ENCODE results near the gene TUBGCP4. TPM values are rescaled to one million over a fixed set of nuclear protein-coding genes. Genes with fewer than 3 reads are reported as not detected.

TUBGCP4 gene
- total RNA-seq, 4 donors from 2014 or later: 10.7 to 23.6 (median 17.6) TPM

DNA sequence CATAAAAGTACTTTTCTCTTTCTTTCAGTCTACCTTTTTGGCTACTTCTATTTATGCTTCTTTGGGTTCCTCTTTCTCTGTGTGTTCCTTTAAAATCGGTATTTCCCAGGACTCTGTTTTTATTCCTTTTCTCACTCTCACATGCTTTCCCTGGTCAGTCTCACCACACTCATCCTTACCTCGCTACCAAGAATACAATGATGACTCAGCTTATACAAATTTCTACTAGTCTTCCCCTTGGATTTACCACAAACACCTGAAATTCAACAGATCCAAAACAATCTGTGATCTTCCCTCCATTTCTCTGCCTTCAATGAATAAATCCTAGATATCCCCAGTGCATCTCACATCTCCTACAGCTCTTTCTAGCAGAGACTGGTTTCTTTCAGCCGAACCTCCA is 52.9 kb downstream of the TUBGCP4 start:
- Histone ChIP-seq H3K27me3 (no peaks in the 10 kb centered on the region), H3K27ac (no peak overlapping the region), H3K4me1 (no peaks in the 10 kb centered on the region), H3K36me3 (peaks cover 39 to 41% of the 10 kb centered on the region in 2 donors), H3K9me3 (no peaks in the 10 kb centered on the region), H3K4me3 (replicated peaks in 1 of 3) (no peak overlapping the region)
- no peak for DNase-seq
- intact Hi-C loops (cut with DNase I): no loop called here
- WGBS, 2 donors: 95% methylated on average over 3 of the region's 3 CpGs
- TF ChIP-seq, protein P1, sequence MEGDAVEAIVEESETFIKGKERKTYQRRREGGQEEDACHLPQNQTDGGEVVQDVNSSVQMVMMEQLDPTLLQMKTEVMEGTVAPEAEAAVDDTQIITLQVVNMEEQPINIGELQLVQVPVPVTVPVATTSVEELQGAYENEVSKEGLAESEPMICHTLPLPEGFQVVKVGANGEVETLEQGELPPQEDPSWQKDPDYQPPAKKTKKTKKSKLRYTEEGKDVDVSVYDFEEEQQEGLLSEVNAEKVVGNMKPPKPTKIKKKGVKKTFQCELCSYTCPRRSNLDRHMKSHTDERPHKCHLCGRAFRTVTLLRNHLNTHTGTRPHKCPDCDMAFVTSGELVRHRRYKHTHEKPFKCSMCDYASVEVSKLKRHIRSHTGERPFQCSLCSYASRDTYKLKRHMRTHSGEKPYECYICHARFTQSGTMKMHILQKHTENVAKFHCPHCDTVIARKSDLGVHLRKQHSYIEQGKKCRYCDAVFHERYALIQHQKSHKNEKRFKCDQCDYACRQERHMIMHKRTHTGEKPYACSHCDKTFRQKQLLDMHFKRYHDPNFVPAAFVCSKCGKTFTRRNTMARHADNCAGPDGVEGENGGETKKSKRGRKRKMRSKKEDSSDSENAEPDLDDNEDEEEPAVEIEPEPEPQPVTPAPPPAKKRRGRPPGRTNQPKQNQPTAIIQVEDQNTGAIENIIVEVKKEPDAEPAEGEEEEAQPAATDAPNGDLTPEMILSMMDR (IDR thresholded peaks at IDR 0.05): no peak
- no peak for TF ChIP-seq POLR2A (IDR thresholded peaks at IDR 0.05)

DNA sequence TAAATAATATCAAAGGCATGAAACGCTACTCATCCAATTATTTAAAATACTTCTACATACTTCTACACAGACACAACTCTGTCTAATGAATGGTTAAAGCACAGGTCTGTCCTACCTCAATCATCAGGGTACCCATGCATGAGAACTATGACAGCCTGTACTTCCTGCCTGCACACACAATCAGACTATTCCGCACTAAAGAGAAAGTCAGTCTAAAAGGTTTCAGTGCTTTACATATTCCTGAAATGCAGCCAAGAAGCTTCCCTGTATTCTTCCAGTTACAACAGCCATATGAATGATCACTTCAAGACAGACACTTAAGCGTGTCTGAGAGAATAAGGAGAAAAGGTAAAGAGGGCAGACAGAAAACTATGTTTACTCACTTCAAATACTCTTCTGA is 58.8 kb downstream of the TUBGCP4 start:
- no peak overlapping the region for H3K4me3 ChIP-seq (replicated peaks in 1 of 3)
- WGBS, 2 donors: 33 to 42% methylated on average over 3 of the region's 3 CpGs
- intact Hi-C loops (cut with DNase I): no loop called here

DNA sequence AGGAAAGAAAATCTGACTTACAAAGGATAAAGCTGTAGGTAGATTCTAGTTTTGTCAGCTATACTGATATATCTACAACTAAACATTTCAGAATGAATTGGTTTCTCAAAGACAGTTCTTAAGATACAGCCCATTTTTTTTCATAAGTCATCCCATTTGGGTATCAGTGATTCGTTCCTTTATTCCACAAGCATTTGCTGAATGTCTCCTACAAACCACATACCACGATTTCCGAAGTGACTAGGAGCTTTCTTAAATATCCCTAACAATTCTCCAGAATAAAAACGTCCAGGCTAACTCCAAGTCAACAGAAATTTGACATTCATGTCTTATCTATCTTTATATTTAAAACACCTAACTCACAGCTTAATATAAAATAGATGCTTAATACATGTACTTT is 62.3 kb downstream of the TUBGCP4 start:
- WGBS, 2 donors: 88 to 90% methylated on average over 4 of the region's 4 CpGs
- DNase-seq: no peak
- intact Hi-C loops (cut with DNase I): no loop called here
- Histone ChIP-seq H3K9me3 (no peaks in the 10 kb centered on the region), H3K4me1 (peaks cover 0 to 6% of the 10 kb centered on the region in 2 donors), H3K36me3 (peaks cover 4 to 23% of the 10 kb centered on the region in 2 donors), H3K27ac (no peak overlapping the region), H3K4me3 (replicated peaks in 1 of 3) (no peak overlapping the region), H3K27me3 (no peaks in the 10 kb centered on the region)
- TF ChIP-seq, protein P1 (IDR thresholded peaks at IDR 0.05): no peak
- no peak for TF ChIP-seq POLR2A (IDR thresholded peaks at IDR 0.05)

More for the DNA sequence above, 58.8 kb downstream of the TUBGCP4 start:
- TF ChIP-seq, protein P1 (IDR thresholded peaks at IDR 0.05): no peak
- TF ChIP-seq POLR2A (IDR thresholded peaks at IDR 0.05): no peak
- H3K9me3 ChIP-seq: no peaks in the 10 kb centered on the region
- H3K27ac ChIP-seq: peak overlapping the region in 1 of 3 donors; percentile 2
- H3K36me3 ChIP-seq: peaks cover 13 to 22% of the 10 kb centered on the region in 2 donors
- peaks cover 0 to 6% of the 10 kb centered on the region in 2 donors for H3K4me1 ChIP-seq
- H3K27me3 ChIP-seq: no peaks in the 10 kb centered on the region
- DNase-seq: no peak

DNA sequence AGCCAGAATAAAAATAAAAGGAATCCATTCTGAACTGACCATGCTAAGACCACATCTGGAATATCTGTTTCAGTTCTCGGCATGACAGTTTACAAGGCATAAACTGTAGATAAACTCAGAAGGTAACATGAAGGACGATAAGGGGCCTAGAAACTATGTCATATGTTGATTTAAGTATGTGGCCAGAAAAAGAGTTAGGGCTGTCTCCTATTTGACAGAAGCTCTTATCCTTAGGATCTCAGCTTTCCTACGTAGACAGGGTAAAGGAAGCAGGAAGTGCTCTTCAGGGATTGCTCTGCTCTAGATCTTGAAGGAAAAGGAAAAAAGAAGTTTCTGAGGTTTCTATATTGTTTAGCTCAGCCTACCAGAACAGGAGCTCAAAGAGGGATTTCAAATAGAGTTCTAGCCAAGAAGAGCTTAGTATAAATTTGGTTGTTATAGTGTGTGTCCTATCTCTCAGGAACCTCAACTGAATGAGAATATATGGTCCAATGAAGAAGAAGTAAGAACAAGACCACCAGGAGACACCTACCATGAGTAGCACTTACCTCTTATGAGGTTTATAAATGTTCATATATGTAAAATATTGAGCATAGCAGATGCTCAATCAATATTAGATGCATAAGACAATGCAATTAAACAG is 62.9 kb downstream of the TUBGCP4 start:
- TF ChIP-seq POLR2A (IDR thresholded peaks at IDR 0.05): no peak
- TF ChIP-seq, protein P1 (IDR thresholded peaks at IDR 0.05): no peak
- DNase-seq: no peak
- Histone ChIP-seq H3K27ac (no peak overlapping the region), H3K4me3 (replicated peaks in 1 of 3) (no peak overlapping the region), H3K36me3 (peaks cover 4 to 23% of the 10 kb centered on the region in 2 donors), H3K4me1 (peaks cover 0 to 6% of the 10 kb centered on the region in 2 donors), H3K9me3 (no peaks in the 10 kb centered on the region), H3K27me3 (no peaks in the 10 kb centered on the region)
- intact Hi-C loops (cut with DNase I): no loop called here
- 86 to 89% methylated on average over 3 of the region's 3 CpGs for WGBS, 2 donors

DNA sequence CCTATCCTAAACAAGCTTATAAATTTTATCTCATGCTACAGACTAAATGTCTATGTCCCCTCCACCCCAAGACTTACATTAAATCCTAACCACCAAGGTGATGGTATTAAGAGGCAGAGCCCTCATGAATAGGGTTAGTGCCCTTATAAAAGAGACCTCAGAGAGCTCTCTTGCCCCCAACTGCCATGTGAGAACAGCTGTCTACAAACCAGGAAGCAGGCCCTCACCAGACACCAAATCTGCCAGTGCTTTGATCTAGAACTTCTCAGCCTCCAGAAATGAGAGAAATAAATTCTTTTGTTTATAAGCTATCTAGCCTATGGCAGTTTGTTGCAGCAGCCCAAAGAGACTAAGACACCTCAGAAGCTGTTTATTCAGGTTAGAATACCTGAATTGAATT is 63.5 kb downstream of the TUBGCP4 start:
- intact Hi-C loops (cut with DNase I): no loop called here
- TF ChIP-seq POLR2A (IDR thresholded peaks at IDR 0.05): no peak
- TF ChIP-seq, protein P1 (IDR thresholded peaks at IDR 0.05): no peak
- H3K4me3 ChIP-seq (replicated peaks in 1 of 3): no peak overlapping the region
- no peak for DNase-seq
- H3K4me1 ChIP-seq: peaks cover 0 to 6% of the 10 kb centered on the region in 2 donors
- no peak overlapping the region for H3K27ac ChIP-seq
- H3K27me3 ChIP-seq: no peaks in the 10 kb centered on the region
- peaks cover 4 to 28% of the 10 kb centered on the region in 2 donors for H3K36me3 ChIP-seq
- H3K9me3 ChIP-seq: no peaks in the 10 kb centered on the region

All from thyroid gland (tissue), 4 donors.